HepG2 (cell line): Measurements from ENCODE around the gene P2RY6. TPM values are rescaled to one million over a fixed set of nuclear protein-coding genes. Genes with fewer than 3 reads are reported as not detected.
A peak's percentile ranks its signal among the peaks of the same experiment; 100 is the strongest.

Experiments
- ATAC-seq: fragments of 200-7000 bp; cut with Tn5 transposase; 3 replicates; pipeline ENCODE4 v1.9.1; 2020; ENCODE audit warnings: mild to moderate bottlenecking, moderate library complexity
- BruUV-seq: library from RNA; stranded (reverse); fragments of 400-500 nt; replicated peaks from 2 replicates; lab custom pipeline; 2021; lab: Mats Ljungman, UMichigan
- CTCF ChIA-PET: fragments of 300-600 bp; formaldehyde crosslinking; extraction: SDS; loops from one replicate; lab custom pipeline; 2021; ENCODE audit warnings: low total read pairs, inconsistent platforms, low intra/inter-chr PET ratio; lab: Yijun Ruan, JAX
- POLR2A ChIA-PET: fragments of 350-600 bp; sonication (Branson Sonifier 250); formaldehyde crosslinking; loops from one replicate; lab custom pipeline; 2020; ENCODE audit warnings: antibody characterized with exemption, inconsistent platforms; lab: Yijun Ruan, JAX
- DNase-seq: peaks from one replicate; pipeline ENCODE4 v3.0.0-alpha.2; 2015; ENCODE audit warnings: low spot score
- FAIRE-seq: peaks from 3 replicates; lab custom pipeline; 2011; peaks lifted over from hg19 to GRCh38; lab: Jason Lieb, UNC
- H2AFZ ChIP-seq: one replicate; pipeline ENCODE4 v1.6.1; 2011; ENCODE audit warnings: low read length, inconsistent platforms
- H3K27ac ChIP-seq: fragments of 300-600 bp; 3 replicates; pipeline ENCODE4 v1.8.0; 2011; ENCODE audit warnings: mixed run types, mild to moderate bottlenecking, mixed read lengths, low read length, inconsistent platforms; ENCODE audit not compliant: insufficient read depth; ENCODE audit errors: extremely low read length
- H3K27me3 ChIP-seq, 2 experiments: fragments of 200-600 bp in 1 of 2; 2 replicates in 1 of 2; 3 replicates in 1 of 2; pipeline versions ENCODE4 v1.6.0 to v1.8.0; 2011; ENCODE audit warnings: low read length in 2 of 2, mild to moderate bottlenecking in 2 of 2, moderate library complexity in 2 of 2, inconsistent platforms in 1 of 2; ENCODE audit not compliant: insufficient read depth in 2 of 2, control insufficient read depth in 1 of 2
- H3K36me3 ChIP-seq, 2 experiments: fragments of 200-600 bp in 1 of 2; replicated peaks in 1 of 2; 2 replicates in 1 of 2; 3 replicates in 1 of 2; pipeline versions ENCODE4 v1.5.1 to v1.8.0; 2011; ENCODE audit warnings: low read length in 2 of 2, inconsistent platforms in 1 of 2; ENCODE audit not compliant: insufficient read depth in 2 of 2, control insufficient read depth in 1 of 2
- H3K4me1 ChIP-seq: 2 replicates; pipeline ENCODE4 v1.5.1; 2012; ENCODE audit warnings: low read length, inconsistent platforms; ENCODE audit not compliant: insufficient read depth
- H3K4me2 ChIP-seq: 2 replicates; pipeline ENCODE4 v1.6.0; 2011; ENCODE audit warnings: low read depth, low read length, inconsistent platforms
- H3K4me3 ChIP-seq, 3 experiments: fragments of 200-600 bp in 1 of 3; sonication (generic), shearing (Covaris generic) in 1 of 3; replicated peaks in 1 of 3; 2 replicates each; pipeline ENCODE4 v1.5.1; 2011 to 2016; ENCODE audit warnings: low read length in 3 of 3, inconsistent platforms in 2 of 3, low read depth in 2 of 3, mild to moderate bottlenecking in 2 of 3, control low read depth in 1 of 3, mixed read lengths in 1 of 3; ENCODE audit not compliant: insufficient read depth in 1 of 3
- H3K79me2 ChIP-seq: one replicate; pipeline ENCODE4 v1.6.1; 2011; ENCODE audit warnings: low read length, inconsistent platforms; ENCODE audit not compliant: insufficient read depth
- H3K9ac ChIP-seq: 2 replicates; pipeline ENCODE4 v1.6.0; 2011; ENCODE audit warnings: mild to moderate bottlenecking, low read depth, low read length, inconsistent platforms; ENCODE audit not compliant: insufficient read depth
- H3K9me3 ChIP-seq: 2 replicates; pipeline ENCODE4 v1.5.1; 2012; ENCODE audit warnings: mild to moderate bottlenecking, low read length
- H4K20me1 ChIP-seq: 2 replicates; pipeline ENCODE4 v1.6.0; 2011; ENCODE audit warnings: inconsistent platforms, mild to moderate bottlenecking, low read length, moderate library complexity; ENCODE audit not compliant: insufficient read depth
- ARID5B ChIP-seq: IDR thresholded peaks from 2 replicates; pipeline ENCODE4 v1.4.0; 2020; ENCODE audit warnings: mild to moderate bottlenecking, missing genetic modification reagents
- BRD4 ChIP-seq: sonication (generic); formaldehyde crosslinking; IDR thresholded peaks from 2 replicates; pipeline ENCODE4 v1.4.0; 2020; ENCODE audit warnings: missing genetic modification reagents
- EHMT2 ChIP-seq: fragments of 200-600 bp; sonication (generic); IDR thresholded peaks from 2 replicates; pipeline ENCODE4 v1.7.0; 2017; ENCODE audit warnings: antibody characterized with exemption, low read depth, low read length, borderline replicate concordance
- HNF4A ChIP-seq: sonication (generic); formaldehyde crosslinking; IDR thresholded peaks from 2 replicates; pipeline ENCODE4 v1.4.0; 2020; ENCODE audit warnings: missing genetic modification reagents
- NCOR1 ChIP-seq: fragments of 200-600 bp; sonication (generic); IDR thresholded peaks from 2 replicates; pipeline ENCODE4 v1.7.0; 2017; ENCODE audit warnings: antibody characterized with exemption, low read length, borderline replicate concordance
- SOX5 ChIP-seq: IDR thresholded peaks from 2 replicates; pipeline ENCODE4 v1.6.1; 2016; ENCODE audit warnings: borderline replicate concordance
- ZBTB7A ChIP-seq: sonication (generic); formaldehyde crosslinking; IDR thresholded peaks from 2 replicates; pipeline ENCODE4 v1.8.0; 2022; ENCODE audit warnings: mild to moderate bottlenecking, missing genetic modification reagents
- ZKSCAN8 ChIP-seq: IDR thresholded peaks from 2 replicates; pipeline ENCODE4 v1.6.1; 2016; ENCODE audit warnings: borderline replicate concordance, missing genetic modification reagents, missing compliant biosample characterization
- ZMYM2 ChIP-seq: sonication (generic); formaldehyde crosslinking; IDR thresholded peaks from 2 replicates; pipeline ENCODE4 v1.8.0; 2022; ENCODE audit warnings: mild to moderate bottlenecking, missing genetic modification reagents
- ZNF331 ChIP-seq: sonication (generic); formaldehyde crosslinking; IDR thresholded peaks from 2 replicates; pipeline ENCODE4 v1.4.0; 2020; ENCODE audit warnings: missing genetic modification reagents
- ZNF451 ChIP-seq: sonication (generic); formaldehyde crosslinking; IDR thresholded peaks from 2 replicates; pipeline ENCODE4 v1.5.0; 2020; ENCODE audit warnings: mild to moderate bottlenecking, missing genetic modification reagents
- ZNF605 ChIP-seq: sonication (generic); formaldehyde crosslinking; IDR thresholded peaks from 2 replicates; pipeline ENCODE4 v1.8.0; 2022; ENCODE audit warnings: mild to moderate bottlenecking, missing genetic modification reagents
- ZNF644 ChIP-seq: IDR thresholded peaks from 2 replicates; pipeline ENCODE4 v1.6.1; 2016; ENCODE audit warnings: low read depth
- ZNF768 ChIP-seq: sonication (generic); formaldehyde crosslinking; IDR thresholded peaks from 2 replicates; pipeline ENCODE4 v1.4.0; 2020; ENCODE audit warnings: missing genetic modification reagents
- ZSCAN21 ChIP-seq: sonication (generic); formaldehyde crosslinking; IDR thresholded peaks from 2 replicates; pipeline ENCODE4 v1.8.0; 2022; ENCODE audit warnings: mild to moderate bottlenecking, missing genetic modification reagents, moderate library complexity, borderline replicate concordance
- WGBS: methylation state at CpG from one replicate; pipeline ENCODE4 v1.1.6; 2017; ENCODE audit warnings: low lambda C conversion rate; 5-methylcytosine and 5-hydroxymethylcytosine counted together
- in situ Hi-C: cut with HindIII; loops from 2 replicates; pipeline ENCODE4 v1.10.0; 2017; ENCODE audit warnings: low pct_unique_long_range_greater_than_20kb; ENCODE audit not compliant: extremely low pct_ligation_motif_present
- intact Hi-C: fragments of 100-400 bp; cut with micrococcal nuclease; formaldehyde crosslinking; loops from one replicate; pipeline ENCODE4 v1.10.0; 2022; ENCODE audit not compliant: unreplicated experiment
- polyA plus RNA-seq, 8 experiments: library from polyadenylated mRNA; depleted of rRNA in 3 of 8; stranded (reverse) in 7 of 8; unstranded in 1 of 8; fragments of >200 nt; fragmentation: Illumina TruSeq in 4 of 8; extraction: Trizol in 4 of 8; gene quantifications; 2 replicates each; pipeline versions ENCODE4 v1.2.1 to v1.2.3, GENCODE V29; 2011 to 2016; ENCODE audit warnings: low read depth in 4 of 8, missing spikeins in 1 of 8, mixed read lengths in 1 of 8; ENCODE audit not compliant: insufficient read depth in 1 of 8
- total RNA-seq, 5 experiments: library from RNA; depleted of rRNA; stranded (reverse); fragments of >200 nt; fragmentation: Illumina TruSeq; extraction: Trizol; gene quantifications; 2 replicates each; pipeline ENCODE4 v1.2.3, GENCODE V29; 2016; ENCODE audit warnings: low read depth in 1 of 5

Gene P2RY6
- total and polyA plus RNA-seq, 2 of the 13 experiments (the other 11 are each of a cell fraction or from before 2014, with no cell fraction given) = 0.09 to 0.29 TPM

DNA sequence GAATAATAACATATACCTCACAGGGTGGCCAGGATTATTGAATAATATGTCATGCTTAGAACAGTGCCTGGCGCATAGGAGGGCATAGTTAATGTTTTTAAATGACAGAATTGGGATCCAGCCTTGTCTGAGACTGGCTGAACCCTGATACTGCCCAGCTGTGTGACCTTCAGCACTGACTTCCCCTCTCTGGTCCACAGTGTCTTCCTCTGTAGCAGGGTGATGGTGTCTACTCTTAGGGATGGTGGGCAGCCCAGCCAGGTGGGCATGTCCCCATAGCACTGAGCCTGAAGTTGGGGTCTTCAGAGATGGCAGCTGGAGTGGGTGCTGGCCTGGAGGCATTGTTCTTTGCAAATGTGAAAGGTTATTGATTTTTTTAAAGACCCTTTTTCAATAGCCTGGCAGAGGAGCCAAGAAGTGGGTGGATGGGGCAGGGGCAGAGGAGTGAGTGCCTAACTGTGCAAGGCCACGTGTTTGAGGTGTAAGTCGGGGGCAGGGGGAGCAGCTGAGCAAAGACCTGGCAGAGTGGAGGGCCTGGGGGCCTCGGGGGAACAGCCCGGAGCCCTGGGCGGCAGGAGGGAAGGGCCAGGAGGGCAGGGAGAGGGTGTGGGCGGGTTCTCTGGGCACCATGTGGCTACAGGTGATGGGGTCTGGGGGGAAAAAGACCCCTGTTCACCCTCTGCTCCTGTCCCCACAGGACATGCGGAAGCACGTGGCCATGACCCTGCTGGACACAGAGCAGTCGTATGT lies 74.2 kb downstream of the P2RY6 start:
- BruUV-seq = no TSS peak
- WGBS = 74% methylated on average over 7 of the region's 10 CpGs
- in situ Hi-C loops = no loop called here
- Histone ChIP-seq H3K9ac (no peak overlapping the region), H2AFZ (no peak overlapping the region), H3K4me1 (peaks cover 33% of the 10 kb centered on the region), H3K27me3 (no peaks in the 10 kb centered on the region), H4K20me1 (peaks cover 24% of the 10 kb centered on the region; the same call in 1 of the 2 replicates), H3K79me2 (peaks cover 3% of the 10 kb centered on the region), H3K27ac (peak overlapping the region; percentile 37), H3K9me3 (no peaks in the 10 kb centered on the region), H3K36me3 (peaks cover 10 to 26% of the 10 kb centered on the region in 2 experiments; a peak in 4 of 5 replicates), H3K4me2 (no peak overlapping the region), H3K4me3 (no peak overlapping the region)
- no peak for DNase-seq
- no peak for FAIRE-seq
- ChIA-PET POLR2A (no interaction called here), CTCF (no interaction called here)
- no peak for ATAC-seq
- TF ChIP-seq ZNF768 = peak; percentile 95
- TF ChIP-seq EHMT2 = no peak
- 0 out of 2 replicates have a peak, but pooled peaks have one; percentile 19 for TF ChIP-seq ZBTB7A (CRISPR knock-in tag)
- intact Hi-C loops = no loop called here

- peaks cover 3% of the 10 kb centered on the region for H3K79me2 ChIP-seq
- DNase-seq (peak; percentile 74), ATAC-seq (peak; percentile 63), FAIRE-seq (no peak)
- H2AFZ ChIP-seq = no peak overlapping the region
- 59% methylated on average over 8 of the region's 12 CpGs for WGBS
- no peak overlapping the region for H3K4me2 ChIP-seq
- H3K9ac ChIP-seq = no peak overlapping the region
- no peaks in the 10 kb centered on the region for H3K9me3 ChIP-seq
- no TSS peak for BruUV-seq
- peaks cover 26% of the 10 kb centered on the region; the same call in 1 of the 2 replicates for H4K20me1 ChIP-seq
- H3K27me3 ChIP-seq = no peaks in the 10 kb centered on the region
- ChIA-PET CTCF (no interaction called here), POLR2A (no interaction called here)
- intact Hi-C loops (no loop called here), in situ Hi-C loops (no loop called here)
- H3K36me3 ChIP-seq = peaks cover 10 to 23% of the 10 kb centered on the region in 2 experiments; a peak in 4 of 5 replicates
- peaks cover 33% of the 10 kb centered on the region for H3K4me1 ChIP-seq
- H3K4me3 ChIP-seq = no peak overlapping the region
- H3K27ac ChIP-seq = peak overlapping the region; percentile 37
- no peak for TF ChIP-seq ZNF644 (CRISPR knock-in tag)
- no peak for TF ChIP-seq BRD4 (CRISPR knock-in tag)
- TF ChIP-seq ZNF331 (CRISPR knock-in tag) = no peak
- TF ChIP-seq ZMYM2 (CRISPR knock-in tag) = peak; percentile 80
- TF ChIP-seq HNF4A (CRISPR knock-in tag) = peak; percentile 63
- TF ChIP-seq SOX5 (CRISPR knock-in tag) = peak; percentile 70
- peak; percentile 35; the same call in 1 of the 2 replicates for TF ChIP-seq NCOR1
- peak; percentile 100 for TF ChIP-seq ZKSCAN8 (CRISPR knock-in tag)
- peak; percentile 31; the same call in 1 of the 2 replicates for TF ChIP-seq ARID5B (CRISPR knock-in tag)
- TF ChIP-seq ZNF605 (CRISPR knock-in tag) = 0 out of 2 replicates have a peak, but pooled peaks have one; percentile 11
- no peak for TF ChIP-seq ZNF451
- TF ChIP-seq ZSCAN21 (CRISPR knock-in tag) = no peak
These were observed 74.9 kb downstream of the P2RY6 start for GRCh38 chr11:73347067-73347466.
